Epithelial cell of prostate (primary cell): ENCODE data around the gene DNMT3A.

ENCODE experiments used
- DNase-seq: peaks from one replicate; pipeline ENCODE4 v3.0.0-alpha.2; 2011; ENCODE audit warnings: low read depth, low spot score
- H3K27ac ChIP-seq: fragments of 450-650 bp; 2 replicates; pipeline ENCODE4 v1.5.1; 2017; ENCODE audit warnings: mild to moderate bottlenecking

DNMT3A gene

GRCh38 chr2:25341753-25342371 lies at the start of gene DNMT3A:
Gene DNMT3A, minus strand, starts transcription at chr2:25341925. Its CDS starts 27,941 bp downstream, at chr2:25313984.
- DNase-seq, result no peak
- peak within 1 kb of the TSS; percentile 23 for H3K27ac ChIP-seq

GRCh38 chr2:25389161-25389560 lies 47.4 kb upstream of the DNMT3A start:
- DNase-seq, result no peak
- no peak overlapping the region for H3K27ac ChIP-seq

- no peak for DNase-seq
- no peak overlapping the region for H3K27ac ChIP-seq
Measured at GRCh38 chr2:25388491-25388890, 46.8 kb upstream of the DNMT3A start.

GRCh38 chr2:25387876-25388449 lies 46.2 kb upstream of the DNMT3A start:
- DNase-seq, result no peak
- H3K27ac ChIP-seq, result no peak overlapping the region

GRCh38 chr2:25386971-25387875 lies 45.5 kb upstream of the DNMT3A start:
- DNase-seq, result no peak
- no peak overlapping the region for H3K27ac ChIP-seq

- no peak for DNase-seq
- no peak overlapping the region for H3K27ac ChIP-seq
Measured at GRCh38 chr2:25385910-25386309, 44.2 kb upstream of the DNMT3A start.

GRCh38 chr2:25383806-25384205 lies 42.1 kb upstream of the DNMT3A start:
- H3K27ac ChIP-seq, result no peak overlapping the region
- DNase-seq, result no peak

GRCh38 chr2:25381502-25381901 lies 39.8 kb upstream of the DNMT3A start:
- no peak for DNase-seq
- H3K27ac ChIP-seq, result no peak overlapping the region

GRCh38 chr2:25380586-25381375 lies 39.1 kb upstream of the DNMT3A start:
- H3K27ac ChIP-seq, result no peak overlapping the region
- DNase-seq, result no peak

- DNase-seq, result no peak
- H3K27ac ChIP-seq, result no peak overlapping the region
Measured at GRCh38 chr2:25380023-25380422, 38.3 kb upstream of the DNMT3A start.

- no peak for DNase-seq
- no peak overlapping the region for H3K27ac ChIP-seq
Measured at GRCh38 chr2:25379535-25379934, 37.8 kb upstream of the DNMT3A start.

GRCh38 chr2:25378731-25379490 lies 37.2 kb upstream of the DNMT3A start:
- no peak for DNase-seq
- H3K27ac ChIP-seq, result peak overlapping the region; percentile 78

- peak overlapping the region; percentile 78 for H3K27ac ChIP-seq
- DNase-seq, result no peak
Measured at GRCh38 chr2:25377822-25378421, 36.2 kb upstream of the DNMT3A start.

- peak; percentile 54 for DNase-seq
- H3K27ac ChIP-seq, result peak overlapping the region; percentile 78
Measured at GRCh38 chr2:25376750-25377621, 35.3 kb upstream of the DNMT3A start.

- DNase-seq, result no peak
- H3K27ac ChIP-seq, result peak overlapping the region; percentile 78
Measured at GRCh38 chr2:25375989-25376545, 34.3 kb upstream of the DNMT3A start.

GRCh38 chr2:25375371-25375988 lies 33.8 kb upstream of the DNMT3A start:
- no peak overlapping the region for H3K27ac ChIP-seq
- DNase-seq, result no peak

GRCh38 chr2:25374827-25375226 lies 33.1 kb upstream of the DNMT3A start:
- no peak for DNase-seq
- H3K27ac ChIP-seq, result no peak overlapping the region

GRCh38 chr2:25374411-25374810 lies 32.7 kb upstream of the DNMT3A start:
- DNase-seq, result no peak
- H3K27ac ChIP-seq, result no peak overlapping the region
